Prostate gland (tissue), 2 donors: ENCODE data around the gene EPAS1.

Experiments used
- POLR2AphosphoS5 ChIP-seq: sonication (generic); formaldehyde crosslinking; IDR thresholded peaks from one replicate; pipeline ENCODE4 v1.6.1; 2017; ENCODE audit warnings: antibody characterized with exemption
- TF ChIP-seq, protein P1 (sequence below), 4 experiments: fragments of 200-600 bp in 2 of 4; fragments of 450-650 bp in 2 of 4; sonication (generic) in 2 of 4; IDR thresholded peaks; 1 replicate in 3 of 4; 2 replicates in 1 of 4; pipeline ENCODE4 v1.5.1; 2016 to 2019; ENCODE audit warnings: antibody characterized with exemption in 4 of 4, mild to moderate bottlenecking in 2 of 4, moderate library complexity in 2 of 4

DNA sequence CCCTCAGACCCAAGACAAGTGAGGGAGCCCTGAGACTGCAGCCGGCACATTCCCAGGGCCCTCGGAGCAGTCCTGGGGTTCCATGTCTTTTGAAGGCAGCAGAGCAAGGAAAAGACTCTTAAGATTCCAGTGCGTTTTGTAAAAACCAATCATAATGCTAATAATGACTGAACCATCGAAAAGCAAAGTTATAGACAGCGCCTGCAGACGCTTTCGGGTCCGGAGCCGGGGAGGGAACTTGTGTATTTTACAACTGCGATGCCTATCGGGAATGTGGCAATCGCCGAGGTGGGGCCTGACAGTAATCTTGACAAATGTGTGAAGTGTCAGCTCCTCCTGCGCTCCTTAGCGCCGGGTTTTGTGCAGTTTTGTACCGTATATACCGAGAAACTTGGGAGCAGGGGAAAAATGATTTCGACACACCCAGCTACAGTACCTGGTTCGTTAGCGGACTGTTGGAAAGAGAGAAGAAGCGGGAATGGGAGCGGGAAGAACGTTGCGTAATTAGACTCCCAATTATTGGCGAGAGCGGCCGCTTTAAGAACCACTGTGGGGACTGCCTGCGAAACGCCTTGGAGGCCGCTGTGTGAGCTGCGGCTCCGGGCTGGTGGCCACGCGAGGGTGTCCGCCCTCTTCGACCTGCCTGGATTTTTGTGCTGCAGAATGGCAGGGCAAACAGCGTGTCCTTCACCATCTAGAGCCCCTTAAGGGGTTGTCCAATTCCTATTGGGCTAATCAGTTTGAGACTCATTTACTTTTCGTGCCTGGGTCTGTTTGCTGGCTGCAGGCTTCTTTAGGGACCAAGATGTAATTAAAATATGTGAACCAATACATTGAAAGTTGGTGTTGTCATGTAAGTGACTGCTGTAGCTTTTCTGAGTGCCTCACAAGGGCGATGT lies 2.4 kb downstream of the EPAS1 start:
- TF ChIP-seq, protein P1, sequence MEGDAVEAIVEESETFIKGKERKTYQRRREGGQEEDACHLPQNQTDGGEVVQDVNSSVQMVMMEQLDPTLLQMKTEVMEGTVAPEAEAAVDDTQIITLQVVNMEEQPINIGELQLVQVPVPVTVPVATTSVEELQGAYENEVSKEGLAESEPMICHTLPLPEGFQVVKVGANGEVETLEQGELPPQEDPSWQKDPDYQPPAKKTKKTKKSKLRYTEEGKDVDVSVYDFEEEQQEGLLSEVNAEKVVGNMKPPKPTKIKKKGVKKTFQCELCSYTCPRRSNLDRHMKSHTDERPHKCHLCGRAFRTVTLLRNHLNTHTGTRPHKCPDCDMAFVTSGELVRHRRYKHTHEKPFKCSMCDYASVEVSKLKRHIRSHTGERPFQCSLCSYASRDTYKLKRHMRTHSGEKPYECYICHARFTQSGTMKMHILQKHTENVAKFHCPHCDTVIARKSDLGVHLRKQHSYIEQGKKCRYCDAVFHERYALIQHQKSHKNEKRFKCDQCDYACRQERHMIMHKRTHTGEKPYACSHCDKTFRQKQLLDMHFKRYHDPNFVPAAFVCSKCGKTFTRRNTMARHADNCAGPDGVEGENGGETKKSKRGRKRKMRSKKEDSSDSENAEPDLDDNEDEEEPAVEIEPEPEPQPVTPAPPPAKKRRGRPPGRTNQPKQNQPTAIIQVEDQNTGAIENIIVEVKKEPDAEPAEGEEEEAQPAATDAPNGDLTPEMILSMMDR (IDR thresholded peaks at IDR 0.05) = peak in 1 of 4 experiments; percentile 11
- TF ChIP-seq POLR2AphosphoS5 = peak; percentile 65
